ENCODE results near the gene CABP2. TPM values are rescaled to one million over a fixed set of nuclear protein-coding genes. Genes with fewer than 3 reads are reported as not detected.

The CABP2 gene
- total RNA-seq, 2 experiments from 2014 or later = not detected

DNA sequence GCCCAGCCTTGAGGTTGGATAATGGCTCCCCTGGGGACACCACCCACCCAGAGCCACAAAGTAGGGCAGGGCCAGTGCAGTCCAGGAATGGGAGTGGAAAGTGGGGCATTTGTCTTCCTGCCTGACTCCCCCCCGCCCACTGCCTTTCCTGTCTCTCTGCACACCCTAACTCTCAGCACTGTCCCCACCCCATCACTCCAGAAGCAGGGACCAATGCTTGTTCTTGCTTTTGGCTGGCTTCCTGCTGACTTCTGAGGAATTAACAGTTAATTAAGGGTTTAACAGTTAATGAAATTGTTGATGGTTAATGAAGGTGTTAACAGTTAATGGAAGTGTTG is 22.8 kb downstream of the CABP2 start:
- CTCF ChIA-PET = interaction anchor here (1.5 to 1.6 kb wide), 3 partner anchors 13 to 99 kb away, joined by 4 to 5 read pairs (median 4); partner anchors contain the start of genes PPP1CA and PTPRCAP
- POLR2A ChIA-PET = interaction anchor here (0.6 kb wide), 1 partner anchor 41 kb away, joined by 3 read pairs; no protein-coding TSS in a partner anchor

- POLR2A ChIA-PET = interaction anchor here (0.6 kb wide), 1 partner anchor 41 kb away, joined by 3 read pairs; no protein-coding TSS in a partner anchor
- CTCF ChIA-PET = interaction anchor here (1.1 to 1.6 kb wide), 3 partner anchors 13 to 99 kb away, joined by 4 to 5 read pairs (median 4); partner anchors contain the start of gene PPP1CA
These were observed 23.3 kb downstream of the CABP2 start for GRCh38 chr11:67499808-67500483.

- CTCF ChIA-PET = interaction anchor here (1.6 kb wide), 1 partner anchor 97 kb away, joined by 4 read pairs; the partner anchor contains the start of gene PPP1CA
- POLR2A ChIA-PET = no interaction called here
These were observed 24.7 kb downstream of the CABP2 start for GRCh38 chr11:67498544-67498972.

DNA sequence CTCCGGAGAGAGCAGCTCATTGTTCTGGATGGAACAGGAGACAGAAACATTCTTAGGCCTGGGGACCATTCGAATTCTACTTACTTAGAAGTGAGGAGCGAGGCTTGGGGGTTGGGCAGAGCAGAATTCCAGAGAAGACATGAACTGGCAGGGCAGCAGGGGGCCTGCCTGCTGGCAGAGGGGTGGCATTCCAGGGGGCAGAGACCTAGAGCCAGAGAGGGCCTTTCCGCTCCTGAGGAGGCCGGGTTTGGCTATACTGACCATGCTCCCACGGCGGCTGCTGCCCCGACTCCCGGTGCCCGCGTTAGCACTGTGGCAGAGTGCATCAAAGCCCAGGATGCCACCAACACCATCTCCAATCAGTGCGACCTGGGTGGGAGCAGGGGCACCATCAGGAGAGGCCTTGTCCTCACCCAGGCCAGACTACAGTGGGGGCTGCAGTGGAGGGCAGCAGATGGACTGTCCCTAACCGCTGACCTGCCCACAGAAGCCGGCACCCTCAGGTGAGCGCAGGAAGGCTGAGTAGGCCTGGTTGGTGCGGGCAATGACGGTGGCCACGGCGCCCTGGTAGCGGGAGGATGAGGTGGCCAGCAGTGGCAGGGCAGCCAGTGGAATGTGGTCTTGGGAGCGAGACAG is 25.5 kb downstream of the CABP2 start:
- CTCF ChIA-PET = no interaction called here
- POLR2A ChIA-PET = no interaction called here

DNA sequence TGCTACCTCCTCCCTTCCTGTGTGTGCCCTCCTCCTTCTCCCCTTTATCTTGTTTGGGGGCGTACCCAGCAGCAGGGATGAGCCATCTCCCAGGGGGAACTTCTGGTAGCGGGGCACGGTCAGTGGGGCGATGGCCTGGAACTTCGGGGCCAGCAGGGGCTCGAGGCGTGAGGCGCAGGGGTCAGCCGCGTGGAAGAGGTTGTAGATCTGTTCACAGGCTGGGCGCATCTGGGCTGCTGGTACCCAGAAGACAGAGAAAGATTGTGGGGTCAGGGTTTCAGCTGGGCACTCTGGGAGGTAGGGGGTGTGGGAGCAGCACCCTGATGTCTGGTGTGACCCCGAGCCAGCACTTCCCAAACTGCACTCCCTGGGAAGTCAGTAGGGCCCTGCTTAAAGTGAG is 27.1 kb downstream of the CABP2 start:
- CTCF ChIA-PET = no interaction called here
- POLR2A ChIA-PET = no interaction called here

DNA sequence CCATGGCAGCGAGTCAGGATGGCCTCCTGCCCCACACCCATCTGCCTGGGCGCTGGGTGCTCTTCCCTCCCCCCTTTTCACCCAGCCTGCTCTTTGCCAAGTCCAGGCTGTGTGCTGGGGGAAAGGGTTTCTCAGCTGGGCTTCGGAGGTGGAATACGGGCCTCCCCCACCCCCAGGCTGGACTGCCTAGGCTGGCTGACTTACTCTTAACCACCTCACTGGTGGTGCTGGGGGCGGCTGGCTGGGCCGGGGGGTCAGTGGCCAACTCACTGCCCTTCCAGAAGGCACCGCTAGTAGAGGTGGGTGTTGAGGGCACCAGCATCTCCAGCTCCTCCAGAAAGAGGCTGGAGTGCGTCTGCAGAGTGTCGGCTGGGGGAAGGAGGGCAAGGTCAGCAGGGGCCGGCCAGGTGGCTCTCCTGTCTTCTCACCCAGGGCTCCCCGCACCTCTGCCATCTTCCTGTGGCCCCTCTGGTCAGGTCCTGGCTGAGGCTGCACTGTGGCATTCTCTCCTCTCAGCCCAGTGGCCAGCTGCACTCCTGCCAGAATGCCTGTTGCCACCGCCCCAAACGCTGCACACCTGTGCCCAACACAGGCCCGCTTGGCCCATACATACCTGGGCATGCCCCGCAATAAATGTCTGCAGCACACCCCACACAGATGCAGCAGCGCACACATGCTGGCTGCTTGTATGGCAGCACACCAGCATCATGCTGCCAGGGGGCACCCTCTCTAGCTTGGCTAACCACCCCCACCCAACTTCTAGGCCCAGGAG is 27.8 kb downstream of the CABP2 start:
- POLR2A ChIA-PET = no interaction called here
- CTCF ChIA-PET = no interaction called here

- CTCF ChIA-PET = no interaction called here
- POLR2A ChIA-PET = no interaction called here
These were observed 28.6 kb downstream of the CABP2 start for GRCh38 chr11:67494371-67495233.

DNA sequence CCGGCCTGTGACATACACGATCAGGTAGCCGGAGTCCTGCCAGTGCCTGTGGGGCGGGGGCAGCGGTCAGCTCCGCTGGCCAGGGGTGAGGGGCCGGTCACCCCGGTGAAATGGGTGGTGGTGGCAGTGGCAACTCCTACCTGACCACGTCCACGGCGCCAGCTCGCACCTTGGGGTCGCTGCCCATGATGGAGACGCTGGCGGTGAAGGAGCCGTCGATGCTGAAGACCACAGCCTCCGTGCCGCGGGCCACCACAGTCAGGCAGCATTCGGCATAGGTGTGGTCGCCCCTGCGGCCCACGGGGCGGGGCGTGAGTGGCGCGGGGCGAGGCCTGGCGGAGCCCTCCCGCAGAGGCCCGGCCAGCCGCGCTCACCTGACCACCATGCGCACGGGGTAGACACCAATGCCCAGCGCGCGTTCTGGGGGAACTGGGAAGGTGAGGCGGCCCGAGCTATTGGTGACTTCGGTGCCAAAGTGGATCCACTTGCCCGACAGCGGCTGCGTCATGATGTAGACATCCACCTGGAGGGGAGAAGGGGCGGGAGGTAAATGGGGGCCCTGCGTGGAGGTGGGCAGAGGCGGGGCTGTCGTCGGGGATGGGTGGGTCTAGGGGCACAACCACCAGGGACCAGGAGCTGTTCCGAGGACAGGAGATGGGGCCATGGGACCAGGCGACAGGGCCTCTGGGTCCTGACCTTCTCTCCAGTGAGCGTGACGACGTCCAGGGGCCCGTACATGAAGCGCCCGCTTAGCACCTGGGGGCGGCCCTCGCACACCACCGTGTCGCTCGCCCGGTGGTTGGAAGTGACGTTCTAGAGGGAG is 29.5 kb downstream of the CABP2 start:
- CTCF ChIA-PET = no interaction called here
- POLR2A ChIA-PET = no interaction called here

DNA sequence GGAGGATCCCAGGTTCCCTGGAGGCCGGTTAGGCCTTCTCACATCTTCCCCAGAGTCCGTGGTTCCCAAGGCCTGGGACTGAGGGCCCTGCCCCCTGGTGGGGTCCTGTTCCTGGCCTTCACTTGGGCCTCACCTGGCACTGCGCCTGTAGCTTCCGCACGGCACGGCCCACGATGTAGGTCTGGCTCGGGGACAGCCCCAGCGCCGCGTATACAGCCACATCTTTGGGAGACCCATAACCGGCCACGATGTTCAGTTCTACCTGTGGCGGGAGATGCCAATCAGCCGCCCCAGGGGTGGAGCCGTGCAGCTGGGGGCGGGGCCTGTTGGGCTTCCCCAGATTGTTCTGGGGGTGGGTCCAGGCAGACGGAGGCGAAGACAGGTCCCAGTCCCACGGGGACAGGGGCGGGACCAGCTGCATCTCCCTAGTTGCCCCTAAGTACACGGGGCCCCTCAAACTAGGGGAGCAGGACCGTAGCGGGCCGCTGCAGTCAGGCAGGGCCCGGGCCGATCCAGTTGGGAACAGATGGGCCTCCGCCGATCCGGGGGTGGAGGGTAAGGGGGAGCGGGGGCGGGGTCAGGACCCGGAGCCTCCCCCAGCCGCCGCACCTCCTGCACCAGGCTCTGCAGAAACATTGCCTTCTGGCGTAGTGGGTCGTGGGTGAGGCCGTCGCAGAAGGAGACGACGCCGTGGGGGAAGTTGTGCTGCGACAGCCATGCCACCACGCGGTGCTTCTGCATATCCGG is 30.3 kb downstream of the CABP2 start:
- ChIA-PET CTCF (interaction anchor here (1.0 to 1.3 kb wide), 2 partner anchors 10 to 136 kb away, joined by 3 to 5 read pairs; partner anchors contain the start of gene AIP), POLR2A (no interaction called here)

DNA sequence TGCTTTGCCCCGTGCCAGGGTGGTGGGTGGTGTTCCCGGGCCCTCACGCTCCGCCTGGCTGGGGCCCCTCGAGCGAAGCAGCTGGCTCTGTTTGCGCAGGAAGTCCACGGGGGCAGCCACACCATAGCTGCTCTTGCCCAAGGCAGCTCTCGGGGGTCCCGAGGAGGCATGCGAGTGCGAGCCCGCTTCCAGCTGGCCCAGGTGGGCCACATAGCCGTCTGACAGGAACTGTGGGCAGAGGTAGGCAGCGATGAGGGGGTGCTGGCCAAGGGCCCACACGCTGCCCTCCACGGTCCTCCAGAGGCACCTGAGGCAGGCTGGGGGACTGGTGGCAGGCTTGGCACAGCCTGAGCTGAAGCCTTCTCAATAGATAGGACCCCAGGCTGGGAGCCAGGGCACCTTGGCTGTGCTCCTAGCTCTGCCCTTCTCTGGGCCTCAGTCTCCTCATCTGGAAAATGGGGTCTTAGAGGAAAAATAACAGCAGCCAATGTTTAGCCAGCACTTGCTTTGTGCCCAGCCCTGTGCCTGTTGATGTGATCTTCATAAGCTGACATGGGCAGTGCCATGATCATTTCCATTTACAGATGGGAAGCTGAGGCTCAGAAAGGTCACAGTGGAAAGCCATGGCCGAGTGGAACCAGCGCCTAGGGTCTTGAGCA is 31.0 kb downstream of the CABP2 start:
- POLR2A ChIA-PET = interaction anchor here (0.7 to 1.0 kb wide), 2 partner anchors 71 to 72 kb away, joined by 3 to 4 read pairs; no protein-coding TSS in a partner anchor
- CTCF ChIA-PET = interaction anchor here (1.0 to 1.3 kb wide), 2 partner anchors 9 to 136 kb away, joined by 3 to 5 read pairs; partner anchors contain the start of gene AIP

- CTCF ChIA-PET = interaction anchor here (0.8 to 1.3 kb wide), 2 partner anchors 8 to 22 kb away, joined by 3 to 5 read pairs; partner anchors contain the start of genes AIP and TMEM134
- POLR2A ChIA-PET = interaction anchor here (0.7 to 2.1 kb wide), 3 partner anchors 14 to 71 kb away, joined by 3 to 6 read pairs (median 4); partner anchors contain the start of gene PITPNM1
These were observed 31.8 kb downstream of the CABP2 start for GRCh38 chr11:67491276-67492068.

DNA sequence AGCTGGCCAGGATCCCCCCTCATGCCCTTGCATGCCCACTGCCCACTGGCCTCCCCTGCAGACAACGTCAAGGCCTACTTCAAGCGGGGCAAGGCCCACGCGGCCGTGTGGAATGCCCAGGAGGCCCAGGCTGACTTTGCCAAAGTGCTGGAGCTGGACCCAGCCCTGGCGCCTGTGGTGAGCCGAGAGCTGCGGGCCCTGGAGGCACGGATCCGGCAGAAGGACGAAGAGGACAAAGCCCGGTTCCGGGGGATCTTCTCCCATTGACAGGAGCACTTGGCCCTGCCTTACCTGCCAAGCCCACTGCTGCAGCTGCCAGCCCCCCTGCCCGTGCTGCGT is 32.5 kb downstream of the CABP2 start:
- POLR2A ChIA-PET = interaction anchor here (2.1 kb wide), 1 partner anchor 15 kb away, joined by 6 read pairs; the partner anchor contains the start of gene PITPNM1
- CTCF ChIA-PET = interaction anchor here (0.8 to 0.9 kb wide), 2 partner anchors 21 to 25 kb away, joined by 3 read pairs; partner anchors contain the start of gene TMEM134

DNA sequence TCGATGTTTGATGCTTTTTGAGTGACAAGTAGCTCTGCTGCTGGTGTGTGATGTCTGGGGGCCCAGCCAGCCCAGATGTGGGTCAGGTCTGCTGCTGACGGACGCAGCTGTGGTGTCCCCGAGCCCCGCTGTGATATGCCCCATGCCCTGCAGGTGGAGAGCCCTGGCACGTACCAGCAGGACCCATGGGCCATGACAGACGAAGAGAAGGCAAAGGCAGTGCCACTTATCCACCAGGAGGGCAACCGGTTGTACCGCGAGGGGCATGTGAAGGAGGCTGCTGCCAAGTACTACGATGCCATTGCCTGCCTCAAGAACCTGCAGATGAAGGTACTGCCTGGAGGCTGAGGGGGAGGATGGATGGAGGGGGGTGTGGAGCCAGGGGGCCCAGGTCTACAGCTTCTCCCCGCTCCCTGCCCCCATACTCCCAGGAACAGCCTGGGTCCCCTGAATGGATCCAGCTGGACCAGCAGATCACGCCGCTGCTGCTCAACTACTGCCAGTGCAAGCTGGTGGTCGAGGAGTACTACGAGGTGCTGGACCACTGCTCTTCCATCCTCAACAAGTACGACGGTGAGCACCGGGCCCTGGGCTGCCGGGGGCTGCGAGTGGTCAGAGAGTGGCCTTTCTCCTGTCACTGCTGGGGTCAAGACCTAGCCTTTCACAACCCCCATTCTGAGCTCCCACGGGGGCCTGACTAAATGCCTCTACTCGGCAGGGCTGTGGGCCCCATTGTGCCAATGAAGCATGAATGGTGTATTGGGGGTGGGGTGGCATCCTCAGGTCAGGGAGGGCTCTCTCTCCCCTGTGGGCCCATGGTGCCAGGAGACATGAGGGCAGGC is 33.1 kb downstream of the CABP2 start:
- ChIA-PET CTCF (interaction anchor here (0.6 to 0.9 kb wide), 4 partner anchors 11 to 1602 kb away, joined by 3 read pairs; partner anchors contain the start of genes FIBP and TMEM134), POLR2A (interaction anchor here (2.1 kb wide), 1 partner anchor 15 kb away, joined by 6 read pairs; the partner anchor contains the start of gene PITPNM1)

- POLR2A ChIA-PET = interaction anchor here (7.0 kb wide), 1 partner anchor 53 kb away, joined by 79 read pairs; the partner anchor contains the start of gene PTPRCAP
- CTCF ChIA-PET = interaction anchor here (0.6 to 0.9 kb wide), 4 partner anchors 11 to 1601 kb away, joined by 3 read pairs; partner anchors contain the start of genes FIBP and PITPNM1
These were observed 33.9 kb downstream of the CABP2 start for GRCh38 chr11:67489203-67489884.
